Gastroesophageal sphincter (tissue), 4 donors: ENCODE measurements around the gene F2RL3. TPM values are rescaled to one million over a fixed set of nuclear protein-coding genes. Genes with fewer than 3 reads are reported as not detected.

Experiments used
- ATAC-seq: fragments of 150-250 bp; one replicate; pipeline ENCODE4 v1.9.1; 2016; ENCODE audit warnings: mild to moderate bottlenecking, moderate library complexity
- H3K27ac ChIP-seq, 4 donors: fragments of 200-600 bp; sonication (generic) in 3 of 4; 1 replicate in 3 of 4; 2 replicates in 1 of 4; pipeline ENCODE4 v1.5.1; 2016 to 2019
- H3K27me3 ChIP-seq: fragments of 200-600 bp; sonication (generic); one replicate; pipeline ENCODE4 v1.5.1; 2019
- H3K36me3 ChIP-seq, 2 donors: fragments of 200-600 bp; sonication (generic); one replicate each; pipeline ENCODE4 v1.5.1; 2019; ENCODE audit warnings: control low read depth in 1 of 2
- H3K4me1 ChIP-seq, 3 donors: fragments of 200-600 bp; sonication (generic); 1 replicate in 2 of 3; 2 replicates in 1 of 3; pipeline ENCODE4 v1.5.1; 2016 to 2019; ENCODE audit warnings: control low read depth in 2 of 3
- H3K4me3 ChIP-seq, 2 donors: fragments of 200-600 bp; sonication (generic); one replicate each; pipeline ENCODE4 v1.5.1; 2019; ENCODE audit warnings: mild to moderate bottlenecking in 1 of 2, moderate library complexity in 1 of 2
- H3K9me3 ChIP-seq, 3 donors: fragments of 200-600 bp; sonication (generic); one replicate each; pipeline ENCODE4 v1.5.1; 2017 to 2019; ENCODE audit warnings: control low read depth in 2 of 3
- EP300 ChIP-seq: sonication (generic); formaldehyde crosslinking; IDR thresholded peaks from one replicate; pipeline ENCODE4 v1.6.1; 2017; ENCODE audit warnings: antibody characterized with exemption, mild to moderate bottlenecking
- POLR2A ChIP-seq, 2 donors: fragments of 450-650 bp; IDR thresholded peaks; one replicate each; pipeline ENCODE4 v1.6.1; 2017; ENCODE audit warnings: antibody characterized with exemption in 2 of 2, mild to moderate bottlenecking in 2 of 2, moderate library complexity in 1 of 2
- POLR2AphosphoS5 ChIP-seq: sonication (generic); formaldehyde crosslinking; IDR thresholded peaks from one replicate; pipeline ENCODE4 v1.6.1; 2017; ENCODE audit warnings: antibody characterized with exemption
- WGBS, 2 donors: methylation state at CpG; one replicate each; pipeline ENCODE4 v1.1.5; 2018; ENCODE audit warnings: low coverage in 1 of 2; 5-methylcytosine and 5-hydroxymethylcytosine counted together
- total RNA-seq, 4 donors: library from RNA; depleted of rRNA; stranded (reverse); fragments of >200 nt; gene quantifications; one replicate each; pipeline ENCODE4 v1.1.0, GENCODE V29; 2016
- TF ChIP-seq, protein P1 (sequence below), 4 experiments: fragments of 200-600 bp in 2 of 4; fragments of 450-650 bp in 2 of 4; sonication (generic) in 1 of 4; IDR thresholded peaks; one replicate each; pipeline ENCODE4 v1.5.1; 2017 to 2019; ENCODE audit warnings: antibody characterized with exemption in 4 of 4, mild to moderate bottlenecking in 2 of 4, moderate library complexity in 2 of 4

F2RL3 gene
- total RNA-seq, 4 donors from 2014 or later = 2.3 to 5.1 (median 2.7) TPM

DNA sequence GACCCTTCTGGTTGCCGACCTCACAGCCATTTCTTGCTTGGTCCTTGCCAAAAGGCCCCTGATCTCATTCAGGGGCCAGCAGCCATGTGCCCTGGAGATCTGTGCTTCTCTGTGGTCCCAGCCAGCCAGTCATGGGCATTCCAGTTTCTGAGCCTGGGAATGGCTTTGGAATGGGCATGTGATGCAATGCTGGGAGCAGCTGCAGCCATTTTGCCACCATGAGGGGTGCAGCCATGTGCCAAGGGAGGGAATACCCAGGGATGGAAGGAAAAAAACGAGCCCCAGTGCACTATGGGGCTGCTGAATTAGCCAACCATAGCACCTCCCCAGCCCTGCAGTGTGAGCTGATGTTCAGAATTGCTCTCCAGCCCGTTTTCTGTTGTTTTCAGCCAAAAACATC, 26.3 kb downstream of the F2RL3 start:
- WGBS, 2 donors = 85 to 100% methylated on average over 2 to 3 of the region's 3 CpGs

DNA sequence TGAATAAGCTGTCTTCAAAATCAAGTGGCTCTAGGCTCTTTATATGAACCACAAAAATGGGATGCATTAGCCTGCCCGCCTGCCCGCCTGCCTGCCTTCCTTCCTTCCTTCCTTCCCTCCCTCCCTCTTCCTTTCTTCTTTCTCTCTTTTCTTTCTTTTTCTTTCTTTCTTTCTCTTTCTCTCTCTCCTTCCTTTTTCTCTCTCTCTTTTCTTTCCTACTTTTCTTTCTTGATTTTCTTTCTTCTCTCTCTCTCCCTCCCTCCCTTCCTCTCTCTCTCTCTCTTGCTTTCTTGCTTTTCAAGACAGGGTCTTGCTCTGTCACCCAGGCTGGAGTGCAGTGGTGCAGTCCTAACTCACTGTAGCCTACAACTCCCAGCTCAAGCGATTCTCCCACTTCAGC, 26.9 kb downstream of the F2RL3 start:
- H3K27me3 ChIP-seq = peaks cover 6% of the 10 kb centered on the region
- ATAC-seq = no peak
- no peaks in the 10 kb centered on the region for H3K4me1 ChIP-seq
- peaks cover 0 to 73% (median 0%) of the 10 kb centered on the region in 3 donors for H3K9me3 ChIP-seq
- TF ChIP-seq POLR2A (IDR thresholded peaks at IDR 0.05) (no peak), POLR2AphosphoS5 (no peak), EP300 (no peak)
- TF ChIP-seq, protein P1, sequence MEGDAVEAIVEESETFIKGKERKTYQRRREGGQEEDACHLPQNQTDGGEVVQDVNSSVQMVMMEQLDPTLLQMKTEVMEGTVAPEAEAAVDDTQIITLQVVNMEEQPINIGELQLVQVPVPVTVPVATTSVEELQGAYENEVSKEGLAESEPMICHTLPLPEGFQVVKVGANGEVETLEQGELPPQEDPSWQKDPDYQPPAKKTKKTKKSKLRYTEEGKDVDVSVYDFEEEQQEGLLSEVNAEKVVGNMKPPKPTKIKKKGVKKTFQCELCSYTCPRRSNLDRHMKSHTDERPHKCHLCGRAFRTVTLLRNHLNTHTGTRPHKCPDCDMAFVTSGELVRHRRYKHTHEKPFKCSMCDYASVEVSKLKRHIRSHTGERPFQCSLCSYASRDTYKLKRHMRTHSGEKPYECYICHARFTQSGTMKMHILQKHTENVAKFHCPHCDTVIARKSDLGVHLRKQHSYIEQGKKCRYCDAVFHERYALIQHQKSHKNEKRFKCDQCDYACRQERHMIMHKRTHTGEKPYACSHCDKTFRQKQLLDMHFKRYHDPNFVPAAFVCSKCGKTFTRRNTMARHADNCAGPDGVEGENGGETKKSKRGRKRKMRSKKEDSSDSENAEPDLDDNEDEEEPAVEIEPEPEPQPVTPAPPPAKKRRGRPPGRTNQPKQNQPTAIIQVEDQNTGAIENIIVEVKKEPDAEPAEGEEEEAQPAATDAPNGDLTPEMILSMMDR (IDR thresholded peaks at IDR 0.05) = no peak
- H3K36me3 ChIP-seq = no peaks in the 10 kb centered on the region
- H3K27ac ChIP-seq = no peak overlapping the region
- no peak overlapping the region for H3K4me3 ChIP-seq
- 54 to 61% methylated on average over 2 to 3 of the region's 3 CpGs for WGBS, 2 donors

More for the DNA sequence above, 26.3 kb downstream of the F2RL3 start:
- TF ChIP-seq EP300 (no peak), POLR2AphosphoS5 (no peak), POLR2A (IDR thresholded peaks at IDR 0.05) (no peak)
- TF ChIP-seq, protein P1 (IDR thresholded peaks at IDR 0.05) = no peak
- no peaks in the 10 kb centered on the region for H3K36me3 ChIP-seq
- peaks cover 0 to 71% (median 0%) of the 10 kb centered on the region in 3 donors for H3K9me3 ChIP-seq
- H3K27ac ChIP-seq = no peak overlapping the region
- H3K4me1 ChIP-seq = no peaks in the 10 kb centered on the region
- no peak for ATAC-seq
- H3K27me3 ChIP-seq = peaks cover 6% of the 10 kb centered on the region
- H3K4me3 ChIP-seq = no peak overlapping the region

DNA sequence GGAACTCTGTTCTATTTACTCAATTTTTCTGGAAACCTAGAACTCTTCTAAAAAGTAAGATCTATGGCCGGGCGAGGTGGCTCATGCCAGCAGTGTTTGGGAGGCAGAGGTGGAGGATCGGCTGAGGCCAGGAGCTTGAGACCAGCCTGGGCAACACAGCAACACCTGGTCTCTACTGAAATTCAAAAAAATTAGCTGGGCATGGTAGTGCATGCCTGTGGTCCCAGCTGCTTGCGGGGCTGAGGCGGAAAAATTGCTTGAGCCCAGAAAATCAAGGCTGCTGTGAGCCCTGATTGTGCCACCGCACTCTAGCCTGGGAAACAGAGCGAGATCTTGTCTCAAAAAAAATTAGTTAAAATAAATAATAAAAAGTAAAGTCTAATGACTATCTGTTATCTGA, 28.6 kb downstream of the F2RL3 start:
- WGBS, 2 donors = 79 to 96% methylated on average over 5 to 7 of the region's 7 CpGs
- TF ChIP-seq, protein P1 (IDR thresholded peaks at IDR 0.05) = no peak
- TF ChIP-seq EP300 = no peak
- TF ChIP-seq POLR2A (IDR thresholded peaks at IDR 0.05) = no peak
- TF ChIP-seq POLR2AphosphoS5 = no peak
- no peak for ATAC-seq
- Histone ChIP-seq H3K27ac (no peak overlapping the region), H3K27me3 (peaks cover 6% of the 10 kb centered on the region), H3K36me3 (no peaks in the 10 kb centered on the region), H3K4me3 (no peak overlapping the region), H3K4me1 (no peaks in the 10 kb centered on the region), H3K9me3 (peaks cover 0 to 56% (median 0%) of the 10 kb centered on the region in 3 donors)

DNA sequence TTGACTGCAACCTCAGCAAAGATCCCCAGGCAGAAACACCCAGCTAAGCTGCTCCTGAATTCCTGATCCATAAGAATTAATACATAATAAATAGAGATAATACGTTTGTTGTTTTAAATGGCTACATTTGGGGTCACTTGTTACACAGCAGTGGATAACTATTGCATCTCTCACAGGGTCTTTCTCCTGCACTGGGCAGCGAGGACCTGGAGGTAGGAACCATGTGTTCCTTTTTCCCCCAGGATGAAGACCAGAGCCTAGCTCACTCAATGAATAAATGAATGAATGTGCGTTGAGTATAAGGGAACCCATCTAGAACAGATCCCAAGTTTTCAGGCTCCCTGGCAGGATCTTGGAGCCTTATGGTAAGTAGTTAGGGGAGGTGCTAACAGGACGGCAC, 30.7 kb downstream of the F2RL3 start:
- Histone ChIP-seq H3K27me3 (peaks cover 6% of the 10 kb centered on the region), H3K36me3 (no peaks in the 10 kb centered on the region), H3K4me1 (no peaks in the 10 kb centered on the region), H3K4me3 (no peak overlapping the region), H3K27ac (no peak overlapping the region), H3K9me3 (peaks cover 0 to 39% (median 0%) of the 10 kb centered on the region in 3 donors)
- no peak for ATAC-seq
- WGBS, 2 donors = 67 to 93% methylated on average over 3 of the region's 4 CpGs
- TF ChIP-seq, protein P1 (IDR thresholded peaks at IDR 0.05) = no peak
- TF ChIP-seq POLR2AphosphoS5 (no peak), EP300 (no peak), POLR2A (IDR thresholded peaks at IDR 0.05) (no peak)

DNA sequence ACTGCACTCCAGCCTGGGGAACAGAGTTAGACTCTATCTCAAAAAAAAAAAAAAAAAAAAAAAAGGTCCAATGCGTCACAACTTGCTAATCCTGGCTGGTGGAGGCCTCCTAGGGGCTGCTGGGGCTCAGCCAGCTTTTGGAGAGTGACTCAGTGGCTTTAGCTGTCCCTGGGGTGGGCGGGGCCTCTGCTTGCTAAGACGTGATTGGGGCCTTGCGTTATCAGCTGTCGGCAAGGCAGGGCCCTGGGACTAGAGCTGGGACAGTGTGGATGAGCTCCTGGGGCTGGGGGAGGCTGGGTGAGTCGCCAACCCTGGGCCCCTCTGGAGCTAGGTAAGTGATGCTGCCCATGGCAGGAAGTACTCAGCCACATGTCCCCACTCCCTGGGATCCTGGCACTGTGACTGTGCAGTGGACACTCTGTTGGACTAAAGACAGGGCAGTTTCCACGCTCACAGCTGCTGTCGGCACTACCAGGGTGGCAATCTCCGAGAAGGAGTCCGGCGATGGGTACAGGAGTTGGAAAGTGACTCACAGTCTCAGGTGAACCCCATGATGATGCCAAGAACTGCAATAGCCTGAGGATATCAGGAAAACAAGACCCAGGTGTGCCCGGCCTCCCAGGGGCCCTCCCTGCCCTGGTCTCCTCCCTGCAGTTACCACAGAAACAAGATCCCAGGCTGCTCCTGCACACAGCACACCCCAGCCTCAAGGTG, 32.2 kb downstream of the F2RL3 start:
- WGBS, 2 donors = 86% methylated on average over 5 of the region's 12 CpGs; no CpG with 5 or more reads in 1 of the 2 donors
- no peak for ATAC-seq
- Histone ChIP-seq H3K36me3 (no peaks in the 10 kb centered on the region), H3K9me3 (peaks cover 0 to 36% (median 0%) of the 10 kb centered on the region in 3 donors), H3K4me1 (no peaks in the 10 kb centered on the region), H3K4me3 (no peak overlapping the region), H3K27me3 (no peaks in the 10 kb centered on the region), H3K27ac (no peak overlapping the region)
- TF ChIP-seq, protein P1 (IDR thresholded peaks at IDR 0.05) = no peak
- TF ChIP-seq POLR2AphosphoS5 (no peak), EP300 (no peak), POLR2A (IDR thresholded peaks at IDR 0.05) (no peak)
